ENCODE data around the gene NFKB2. TPM values are rescaled to one million over a fixed set of nuclear protein-coding genes. Genes with fewer than 3 reads are reported as not detected.

NFKB2 gene
- total RNA-seq, 1 donor from 2014 or later = 7.5 TPM

DNA sequence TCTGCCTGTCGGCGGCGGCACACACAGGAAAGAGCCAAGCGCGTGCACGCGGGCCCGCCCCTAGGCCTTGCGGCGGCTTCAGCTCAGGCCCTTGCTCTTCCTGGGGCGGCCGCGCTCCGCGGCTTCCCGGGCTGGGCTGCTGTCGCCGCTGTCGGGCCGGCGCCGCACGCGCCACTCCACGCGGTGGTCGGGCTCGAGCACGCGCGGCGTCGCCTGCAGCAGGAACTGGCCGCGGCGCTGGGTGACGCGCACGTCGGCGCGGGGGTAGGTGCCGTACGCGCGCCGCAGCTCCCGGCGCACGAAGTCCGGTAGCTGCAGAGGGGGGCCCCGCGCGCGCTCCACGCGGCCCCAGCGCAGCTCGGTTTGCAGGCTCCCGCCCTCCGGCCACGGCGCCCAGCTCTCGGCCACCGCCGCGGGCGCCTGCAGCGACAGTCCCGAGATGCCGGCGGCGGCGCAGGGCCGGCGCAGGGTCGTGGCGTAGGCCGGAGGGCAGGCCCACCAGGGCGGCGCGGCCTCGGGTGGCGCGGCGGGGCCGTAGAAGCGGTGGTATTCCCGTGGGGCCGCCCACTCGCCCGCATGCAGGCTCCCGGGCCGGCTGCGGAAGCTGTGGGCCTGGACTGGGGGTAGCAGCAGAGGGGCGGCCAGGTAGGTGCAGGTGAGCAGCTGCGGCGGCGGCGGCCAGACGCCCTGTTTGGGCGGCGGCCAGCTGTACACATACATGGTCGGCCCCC, 55.0 kb downstream of the NFKB2 start:
- DNase-seq = peak; percentile 75
- peaks cover 3% of the 10 kb centered on the region for H3K27me3 Mint-ChIP-seq (ENCODE audit: unreplicated experiment)
- H3K27ac Mint-ChIP-seq (ENCODE audit: unreplicated experiment) = peak overlapping the region; percentile 76
- H3K4me1 Mint-ChIP-seq (ENCODE audit: low read depth, unreplicated experiment) = peaks cover 6% of the 10 kb centered on the region
- H3K9me3 Mint-ChIP-seq (ENCODE audit: unreplicated experiment) = peaks cover 8% of the 10 kb centered on the region
- peak overlapping the region; percentile 94 for H3K4me3 Mint-ChIP-seq (ENCODE audit: unreplicated experiment)
- no peaks in the 10 kb centered on the region for H3K36me3 Mint-ChIP-seq (ENCODE audit: unreplicated experiment)
- TF ChIP-seq, protein P1, sequence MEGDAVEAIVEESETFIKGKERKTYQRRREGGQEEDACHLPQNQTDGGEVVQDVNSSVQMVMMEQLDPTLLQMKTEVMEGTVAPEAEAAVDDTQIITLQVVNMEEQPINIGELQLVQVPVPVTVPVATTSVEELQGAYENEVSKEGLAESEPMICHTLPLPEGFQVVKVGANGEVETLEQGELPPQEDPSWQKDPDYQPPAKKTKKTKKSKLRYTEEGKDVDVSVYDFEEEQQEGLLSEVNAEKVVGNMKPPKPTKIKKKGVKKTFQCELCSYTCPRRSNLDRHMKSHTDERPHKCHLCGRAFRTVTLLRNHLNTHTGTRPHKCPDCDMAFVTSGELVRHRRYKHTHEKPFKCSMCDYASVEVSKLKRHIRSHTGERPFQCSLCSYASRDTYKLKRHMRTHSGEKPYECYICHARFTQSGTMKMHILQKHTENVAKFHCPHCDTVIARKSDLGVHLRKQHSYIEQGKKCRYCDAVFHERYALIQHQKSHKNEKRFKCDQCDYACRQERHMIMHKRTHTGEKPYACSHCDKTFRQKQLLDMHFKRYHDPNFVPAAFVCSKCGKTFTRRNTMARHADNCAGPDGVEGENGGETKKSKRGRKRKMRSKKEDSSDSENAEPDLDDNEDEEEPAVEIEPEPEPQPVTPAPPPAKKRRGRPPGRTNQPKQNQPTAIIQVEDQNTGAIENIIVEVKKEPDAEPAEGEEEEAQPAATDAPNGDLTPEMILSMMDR (IDR thresholded peaks at IDR 0.05; ENCODE audit: partially characterized antibody, unreplicated experiment) = no peak

DNA sequence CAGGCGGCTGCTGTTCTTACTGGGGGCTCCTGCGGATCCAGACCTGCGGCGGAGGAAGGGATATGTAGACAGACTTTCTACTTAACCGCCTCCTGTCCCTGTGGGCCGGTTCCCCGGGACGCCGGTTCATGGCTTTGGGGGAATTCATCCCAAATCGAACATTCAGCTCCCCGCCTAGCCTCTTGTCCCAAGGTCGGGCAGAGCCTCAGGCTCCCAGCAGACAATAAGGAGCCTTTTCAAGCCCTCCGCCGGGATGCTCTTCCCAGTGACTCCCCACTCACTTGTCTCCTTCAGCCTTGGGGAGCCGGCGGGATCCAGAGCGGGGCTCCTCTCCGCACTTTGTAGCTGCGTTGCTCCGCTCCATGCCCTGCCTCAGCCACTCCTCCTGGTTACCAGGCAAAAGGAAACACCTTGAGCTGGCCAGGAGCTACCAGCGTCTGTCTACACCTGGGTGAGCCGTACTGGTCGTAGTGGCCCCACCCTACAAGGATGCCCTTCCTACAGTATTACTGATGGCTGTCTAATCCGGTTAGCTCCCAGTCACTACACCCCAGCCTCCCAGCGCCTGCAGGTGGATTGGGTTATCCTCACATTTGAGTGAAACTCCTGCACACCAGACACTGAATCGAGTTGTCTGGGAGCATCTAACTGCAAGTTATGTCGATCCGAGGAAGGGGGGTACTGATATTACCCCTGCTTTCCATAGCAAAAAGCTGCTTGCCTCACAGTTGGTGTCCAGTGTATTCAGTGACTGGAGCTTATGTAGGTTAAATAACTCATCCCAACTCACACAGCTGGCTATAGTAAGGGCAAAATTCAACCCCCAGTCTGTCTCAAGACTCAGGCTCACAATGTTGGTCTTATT, 55.8 kb downstream of the NFKB2 start, which contains the start of gene C10orf95:
Gene C10orf95, minus strand, starts transcription at position 439 of the 865 bp plus-strand sequence. CDS start 450 bp downstream, outside the sequence.
- peaks cover 3% of the 10 kb centered on the region for H3K27me3 Mint-ChIP-seq (ENCODE audit: unreplicated experiment)
- peaks cover 8% of the 10 kb centered on the region for H3K4me1 Mint-ChIP-seq (ENCODE audit: low read depth, unreplicated experiment)
- TF ChIP-seq, protein P1 (IDR thresholded peaks at IDR 0.05; ENCODE audit: partially characterized antibody, unreplicated experiment) = no peak
- H3K9me3 Mint-ChIP-seq (ENCODE audit: unreplicated experiment) = peaks cover 8% of the 10 kb centered on the region
- DNase-seq = peak; percentile 35
- no peak within 1 kb of the TSS for H3K27ac Mint-ChIP-seq (ENCODE audit: unreplicated experiment)
- no peaks in the 10 kb centered on the region for H3K36me3 Mint-ChIP-seq (ENCODE audit: unreplicated experiment)
- H3K4me3 Mint-ChIP-seq (ENCODE audit: unreplicated experiment) = peak within 1 kb of the TSS; percentile 78

Small RNA genes lying within 50 kb of the gene (microRNA-seq; reads per million reads assigned to microRNA genes)
- 84.9 reads per million, percentile 72 among the genes with 10 or more reads in this experiment for gene MIR146B (ENCODE audit: unreplicated experiment)

Other genes with a start within 250 kb of the NFKB2 start
- 59.5 TPM for gene NOLC1, start 243.3 kb upstream of the NFKB2 start, total RNA-seq (ENCODE audit: unreplicated experiment)
- gene ELOVL3, start 169.4 kb upstream of the NFKB2 start, total RNA-seq (ENCODE audit: unreplicated experiment) = not detected
- gene PITX3, start 154.2 kb upstream of the NFKB2 start, total RNA-seq (ENCODE audit: unreplicated experiment) = not detected
- gene GBF1, start 150.2 kb upstream of the NFKB2 start, total RNA-seq (ENCODE audit: unreplicated experiment) = 71.6 TPM
- gene PSD, start 23.1 kb downstream of the NFKB2 start, total RNA-seq (ENCODE audit: unreplicated experiment) = 88.5 TPM
- 23.4 TPM for gene FBXL15, start 25.1 kb downstream of the NFKB2 start, total RNA-seq (ENCODE audit: unreplicated experiment)
- 104 TPM for gene CUEDC2, start 36.9 kb downstream of the NFKB2 start, total RNA-seq (ENCODE audit: unreplicated experiment)
- not detected for gene C10orf95, start 55.8 kb downstream of the NFKB2 start, total RNA-seq (ENCODE audit: unreplicated experiment)
- 250 TPM for gene ACTR1A, start 107.0 kb downstream of the NFKB2 start, total RNA-seq (ENCODE audit: unreplicated experiment)
- 19.9 TPM for gene SUFU, start 108.3 kb downstream of the NFKB2 start, total RNA-seq (ENCODE audit: unreplicated experiment)
- 74.8 TPM for gene TRIM8, start 248.8 kb downstream of the NFKB2 start, total RNA-seq (ENCODE audit: unreplicated experiment)